LNCaP clone FGC (cell line): ENCODE data around the gene GNB1L.

Source experiments
- DNase-seq: peaks from one replicate; pipeline ENCODE4 v3.0.0-alpha.2; 2011; ENCODE audit warnings: low read depth
- H3K4me3 ChIP-seq: 2 replicates; pipeline ENCODE4 v1.5.1; 2011; ENCODE audit warnings: mild to moderate bottlenecking, low read depth, low read length, control low read depth
- TF ChIP-seq, protein P1 (sequence below): IDR thresholded peaks from 2 replicates; pipeline ENCODE4 v1.5.1; 2012; ENCODE audit warnings: mild to moderate bottlenecking; ENCODE audit not compliant: control insufficient read depth, insufficient read depth; ENCODE audit errors: extremely low read depth

GNB1L gene

DNA sequence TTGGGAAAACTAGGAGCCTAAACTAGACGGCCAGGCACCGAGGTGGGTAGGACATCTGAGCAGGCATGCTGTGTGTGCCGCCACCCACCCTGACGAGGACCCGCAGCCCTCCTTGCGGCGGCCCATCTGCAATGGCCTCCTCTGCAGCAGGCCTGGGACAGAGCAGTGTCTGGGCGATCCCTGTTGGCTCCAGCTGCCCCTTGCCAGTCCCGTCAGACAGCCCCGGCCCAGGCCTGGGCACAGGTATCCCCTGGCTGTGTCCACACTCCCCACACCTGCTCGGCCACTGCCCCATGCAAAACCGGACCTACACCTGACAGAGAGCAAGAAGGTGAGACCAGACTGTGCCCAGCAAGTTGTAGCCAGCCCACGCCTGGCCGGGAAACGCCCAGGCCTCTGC is 38.7 kb upstream of the GNB1L start:
- no peak for DNase-seq
- TF ChIP-seq, protein P1, sequence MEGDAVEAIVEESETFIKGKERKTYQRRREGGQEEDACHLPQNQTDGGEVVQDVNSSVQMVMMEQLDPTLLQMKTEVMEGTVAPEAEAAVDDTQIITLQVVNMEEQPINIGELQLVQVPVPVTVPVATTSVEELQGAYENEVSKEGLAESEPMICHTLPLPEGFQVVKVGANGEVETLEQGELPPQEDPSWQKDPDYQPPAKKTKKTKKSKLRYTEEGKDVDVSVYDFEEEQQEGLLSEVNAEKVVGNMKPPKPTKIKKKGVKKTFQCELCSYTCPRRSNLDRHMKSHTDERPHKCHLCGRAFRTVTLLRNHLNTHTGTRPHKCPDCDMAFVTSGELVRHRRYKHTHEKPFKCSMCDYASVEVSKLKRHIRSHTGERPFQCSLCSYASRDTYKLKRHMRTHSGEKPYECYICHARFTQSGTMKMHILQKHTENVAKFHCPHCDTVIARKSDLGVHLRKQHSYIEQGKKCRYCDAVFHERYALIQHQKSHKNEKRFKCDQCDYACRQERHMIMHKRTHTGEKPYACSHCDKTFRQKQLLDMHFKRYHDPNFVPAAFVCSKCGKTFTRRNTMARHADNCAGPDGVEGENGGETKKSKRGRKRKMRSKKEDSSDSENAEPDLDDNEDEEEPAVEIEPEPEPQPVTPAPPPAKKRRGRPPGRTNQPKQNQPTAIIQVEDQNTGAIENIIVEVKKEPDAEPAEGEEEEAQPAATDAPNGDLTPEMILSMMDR, result no peak

DNA sequence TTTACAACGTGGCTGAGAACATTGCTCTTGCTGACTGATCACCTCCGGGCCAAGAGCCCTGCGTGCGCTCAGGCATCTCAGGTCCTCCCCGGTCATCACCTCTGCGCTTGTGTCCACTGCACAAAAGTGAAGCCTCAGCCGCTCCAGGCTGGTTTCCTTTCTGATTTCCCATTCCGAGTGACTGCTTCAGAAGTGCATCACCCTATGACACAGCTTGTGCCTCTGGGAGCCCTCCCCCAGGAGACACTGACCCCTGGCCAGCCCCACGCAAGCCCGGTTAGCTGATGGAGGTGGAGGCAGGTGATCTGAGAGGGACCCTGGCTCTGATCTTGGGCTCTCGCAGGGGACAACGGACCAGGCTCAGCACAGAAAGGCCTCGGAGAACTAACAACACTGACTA is 38.3 kb upstream of the GNB1L start:
- no peak overlapping the region for H3K4me3 ChIP-seq
- TF ChIP-seq, protein P1, result no peak
- no peak for DNase-seq

More for the DNA sequence above, 38.7 kb upstream of the GNB1L start:
- no peak overlapping the region for H3K4me3 ChIP-seq

DNA sequence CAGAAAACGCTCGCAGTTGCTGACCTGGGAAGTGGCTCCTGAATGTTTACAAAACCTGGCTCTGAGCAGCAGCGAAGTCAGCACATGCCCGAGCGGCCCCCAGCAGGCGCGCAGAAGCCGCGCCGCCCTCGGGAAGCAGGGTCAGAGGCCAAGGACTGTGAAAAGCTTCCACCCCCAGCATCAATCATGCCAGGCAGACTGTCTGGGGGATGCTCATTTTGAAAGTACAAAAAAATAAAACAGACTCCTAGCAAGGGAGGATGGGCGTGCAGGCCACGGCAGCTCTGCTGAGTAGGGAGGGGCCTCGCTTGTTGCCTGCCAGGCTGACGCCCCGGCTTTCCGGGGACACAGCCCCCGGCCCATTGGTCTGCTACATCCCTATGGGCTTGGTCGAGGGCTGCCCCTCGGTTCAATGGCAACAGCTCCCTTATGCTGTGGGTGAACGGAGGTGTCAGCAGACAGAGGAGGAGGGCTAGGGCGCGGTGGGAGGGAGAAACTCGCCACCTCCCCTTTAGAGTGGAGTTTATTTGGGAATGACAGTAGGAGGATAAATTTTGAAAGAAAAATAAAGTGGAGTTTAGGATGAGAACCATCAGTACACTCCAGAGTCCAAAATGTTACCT is 37.7 kb upstream of the GNB1L start:
- H3K4me3 ChIP-seq, result no peak overlapping the region
- no peak for DNase-seq
- TF ChIP-seq, protein P1, result no peak

DNA sequence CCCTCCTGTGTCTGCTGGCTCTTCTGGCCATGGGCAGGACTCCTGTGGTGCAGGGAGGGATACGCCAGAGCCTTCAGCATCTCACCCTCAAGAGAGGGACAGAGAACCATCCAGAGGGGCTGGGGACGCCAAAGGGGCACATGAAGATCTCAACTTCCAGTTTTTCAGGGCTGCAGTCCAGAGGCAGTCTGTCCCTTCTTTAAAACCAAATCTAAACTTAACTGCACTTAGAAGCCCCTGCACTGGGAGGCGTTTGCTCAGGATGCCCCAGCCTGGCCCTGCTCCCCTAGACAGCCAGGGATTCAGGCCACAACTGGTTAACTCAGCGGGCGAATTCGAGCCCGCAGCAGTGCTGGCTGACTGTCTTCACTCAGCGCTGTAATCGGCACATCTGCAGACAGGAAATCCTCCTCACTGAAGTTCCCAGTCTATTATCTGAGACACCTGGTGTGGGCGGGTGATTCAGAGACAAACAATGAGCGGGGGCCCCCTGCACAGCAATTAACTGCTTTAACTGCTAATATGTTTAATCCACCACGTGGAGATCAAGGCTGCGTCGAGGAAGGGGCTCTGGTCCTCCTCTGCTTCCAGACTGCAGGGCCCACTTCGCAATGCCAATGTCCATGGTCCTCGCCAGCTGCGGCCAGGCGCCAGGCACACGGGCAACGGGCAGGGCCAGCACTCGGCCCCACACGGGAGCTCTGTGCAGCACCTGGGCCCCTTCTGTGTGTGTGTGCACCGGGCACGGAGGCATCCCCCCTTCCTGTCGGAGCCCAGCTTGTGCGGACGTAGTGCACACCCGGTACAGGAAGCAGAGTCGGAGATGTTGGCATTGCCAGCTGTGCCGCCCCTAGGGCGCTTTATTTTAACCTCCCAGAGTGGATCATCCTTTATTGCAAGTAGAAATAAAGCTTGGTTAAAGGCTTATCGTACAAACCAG is 36.9 kb upstream of the GNB1L start:
- no peak overlapping the region for H3K4me3 ChIP-seq
- no peak for DNase-seq
- TF ChIP-seq, protein P1, result no peak

DNA sequence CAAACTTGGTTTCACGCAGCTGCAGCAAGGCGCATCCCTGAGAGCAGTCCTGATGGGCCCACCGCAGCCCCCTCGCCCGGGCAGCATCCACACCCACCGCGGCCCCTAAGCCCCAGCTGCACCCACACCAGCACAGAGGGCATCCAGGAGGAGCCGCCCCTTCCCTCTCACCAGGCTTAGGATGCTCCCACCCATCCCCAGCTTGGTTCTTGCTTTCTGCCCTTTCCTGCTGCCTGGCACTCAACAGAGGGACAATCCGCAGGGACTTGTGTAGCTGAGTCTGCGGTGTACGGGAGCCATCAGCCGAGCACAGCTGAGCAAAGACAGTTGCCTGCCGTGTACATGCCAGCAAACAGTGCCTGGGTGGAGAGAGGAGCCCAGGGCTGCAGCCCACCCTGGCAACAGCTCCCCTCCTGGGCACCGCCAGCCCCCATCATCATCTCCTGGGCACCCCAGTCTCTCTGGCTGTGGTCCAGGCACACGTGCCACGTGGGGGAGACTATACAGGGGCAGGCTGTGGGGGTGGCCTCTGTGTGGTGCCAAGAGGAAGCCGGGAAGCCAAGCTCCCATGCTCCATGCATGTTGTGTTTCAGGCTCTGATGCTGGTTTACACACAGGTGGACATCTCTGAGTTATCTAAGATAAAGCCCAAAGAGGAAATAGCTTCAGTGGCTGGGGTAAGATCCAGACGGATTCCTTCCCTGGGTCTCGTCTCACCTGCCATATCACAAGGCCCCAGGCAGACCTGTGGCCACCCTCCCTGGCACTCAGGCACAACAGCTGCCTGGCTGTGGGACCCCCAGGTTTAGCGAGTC is 36.0 kb upstream of the GNB1L start:
- no peak for DNase-seq
- no peak overlapping the region for H3K4me3 ChIP-seq
- TF ChIP-seq, protein P1, result no peak

DNA sequence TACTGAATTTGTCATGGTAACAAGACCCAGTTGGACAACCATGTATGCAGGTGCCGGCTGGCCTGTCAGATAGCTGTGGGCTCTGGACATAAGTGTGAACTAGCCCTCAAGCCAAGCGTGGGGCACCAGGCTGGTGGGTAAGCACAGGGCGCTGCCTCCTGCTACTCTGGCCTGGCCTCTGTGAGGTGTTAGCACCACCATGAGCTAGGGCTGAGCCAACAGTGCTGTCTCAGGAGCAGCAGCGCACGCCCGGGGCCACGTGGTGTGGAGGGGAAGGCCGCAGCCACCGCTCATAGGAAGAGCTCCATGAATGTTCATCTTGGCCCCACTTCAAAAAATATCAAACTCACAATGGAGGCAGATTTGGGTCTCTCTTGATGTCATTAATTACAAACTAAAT is 35.3 kb upstream of the GNB1L start:
- no peak for DNase-seq
- TF ChIP-seq, protein P1, result no peak
- no peak overlapping the region for H3K4me3 ChIP-seq
